Gastroesophageal sphincter (tissue), 4 donors: ENCODE measurements around the gene ZNF445. TPM values are rescaled to one million over a fixed set of nuclear protein-coding genes. Genes with fewer than 3 reads are reported as not detected.
"Not testable (repeated sequence)": the region's sequence is repeated elsewhere in the genome, so short reads cannot be mapped to it uniquely, and the experiment has no call there.

Experiments used
- ATAC-seq: fragments of 150-250 bp; one replicate; pipeline ENCODE4 v1.9.1; 2016; ENCODE audit warnings: mild to moderate bottlenecking, moderate library complexity
- H3K27ac ChIP-seq, 4 donors: fragments of 200-600 bp; sonication (generic) in 3 of 4; 1 replicate in 3 of 4; 2 replicates in 1 of 4; pipeline ENCODE4 v1.5.1; 2016 to 2019
- H3K27me3 ChIP-seq: fragments of 200-600 bp; sonication (generic); one replicate; pipeline ENCODE4 v1.5.1; 2019
- H3K36me3 ChIP-seq, 2 donors: fragments of 200-600 bp; sonication (generic); one replicate each; pipeline ENCODE4 v1.5.1; 2019; ENCODE audit warnings: control low read depth in 1 of 2
- H3K4me1 ChIP-seq, 3 donors: fragments of 200-600 bp; sonication (generic); 1 replicate in 2 of 3; 2 replicates in 1 of 3; pipeline ENCODE4 v1.5.1; 2016 to 2019; ENCODE audit warnings: control low read depth in 2 of 3
- H3K4me3 ChIP-seq, 2 donors: fragments of 200-600 bp; sonication (generic); one replicate each; pipeline ENCODE4 v1.5.1; 2019; ENCODE audit warnings: mild to moderate bottlenecking in 1 of 2, moderate library complexity in 1 of 2
- H3K9me3 ChIP-seq, 3 donors: fragments of 200-600 bp; sonication (generic); one replicate each; pipeline ENCODE4 v1.5.1; 2017 to 2019; ENCODE audit warnings: control low read depth in 2 of 3
- CTCF ChIP-seq, 4 experiments: fragments of 200-600 bp in 2 of 4; fragments of 450-650 bp in 2 of 4; sonication (generic) in 1 of 4; IDR thresholded peaks; one replicate each; pipeline ENCODE4 v1.5.1; 2017 to 2019; ENCODE audit warnings: antibody characterized with exemption in 4 of 4, mild to moderate bottlenecking in 2 of 4, moderate library complexity in 2 of 4
- EP300 ChIP-seq: sonication (generic); formaldehyde crosslinking; IDR thresholded peaks from one replicate; pipeline ENCODE4 v1.6.1; 2017; ENCODE audit warnings: antibody characterized with exemption, mild to moderate bottlenecking
- POLR2A ChIP-seq, 2 donors: fragments of 450-650 bp; IDR thresholded peaks; one replicate each; pipeline ENCODE4 v1.6.1; 2017; ENCODE audit warnings: antibody characterized with exemption in 2 of 2, mild to moderate bottlenecking in 2 of 2, moderate library complexity in 1 of 2
- POLR2AphosphoS5 ChIP-seq: sonication (generic); formaldehyde crosslinking; IDR thresholded peaks from one replicate; pipeline ENCODE4 v1.6.1; 2017; ENCODE audit warnings: antibody characterized with exemption
- WGBS, 2 donors: methylation state at CpG; one replicate each; pipeline ENCODE4 v1.1.5; 2018; ENCODE audit warnings: low coverage in 1 of 2; 5-methylcytosine and 5-hydroxymethylcytosine counted together
- total RNA-seq, 4 donors: library from RNA; depleted of rRNA; stranded (reverse); fragments of >200 nt; gene quantifications; one replicate each; pipeline ENCODE4 v1.1.0, GENCODE V29; 2016

Gene ZNF445
- total RNA-seq, 4 donors from 2014 or later, result 8.9 to 15.2 (median 12.6) TPM

DNA sequence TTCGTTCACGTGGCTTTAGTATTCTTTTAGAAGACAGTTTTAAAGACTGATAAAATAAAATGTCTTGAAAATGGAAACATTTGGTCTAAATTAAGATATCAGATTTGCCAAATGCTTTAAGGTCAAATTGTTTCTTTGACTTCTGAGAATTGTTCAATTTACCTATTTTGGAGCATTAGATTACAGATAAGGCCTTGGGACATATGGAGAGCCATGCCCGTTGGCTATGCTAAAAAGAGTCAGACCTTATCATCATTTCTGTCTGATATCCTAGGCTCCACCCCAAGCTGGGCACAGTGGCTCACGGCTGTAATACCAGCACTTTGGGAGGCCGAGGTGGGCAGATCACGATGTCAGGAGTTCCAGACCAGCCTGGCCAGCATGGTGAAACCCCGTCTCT is 13.0 kb downstream of the ZNF445 start:
- 92 to 100% methylated on average over 3 to 4 of the region's 7 CpGs for WGBS, 2 donors
- TF ChIP-seq EP300, result no peak
- no peak for TF ChIP-seq POLR2A (IDR thresholded peaks at IDR 0.05)
- H3K36me3 ChIP-seq, result peaks cover 0 to 71% of the 10 kb centered on the region in 2 donors

GRCh38 chr3:44460050-44460449 is 17.4 kb downstream of the ZNF445 start:
- H3K27ac ChIP-seq, H3K9me3 ChIP-seq, H3K4me1 ChIP-seq, ATAC-seq, H3K27me3 ChIP-seq, H3K4me3 ChIP-seq: not testable (repeated sequence)
- peaks cover 0 to 90% of the 10 kb centered on the region in 2 donors for H3K36me3 ChIP-seq
- 96% methylated on average over 4 of the region's 4 CpGs for WGBS, 2 donors

More for the DNA sequence above, 13.0 kb downstream of the ZNF445 start:
- Histone ChIP-seq H3K9me3 (peaks cover 0 to 9% (median 0%) of the 10 kb centered on the region in 3 donors), H3K27me3 (no peaks in the 10 kb centered on the region), H3K4me1 (no peaks in the 10 kb centered on the region), H3K27ac (no peak overlapping the region), H3K4me3 (no peak overlapping the region)
- no peak for ATAC-seq

GRCh38 chr3:44455318-44455717 is 22.2 kb downstream of the ZNF445 start:
- Histone ChIP-seq H3K36me3 (peaks cover 0 to 90% of the 10 kb centered on the region in 2 donors), H3K9me3 (peaks cover 0 to 3% (median 0%) of the 10 kb centered on the region in 3 donors), H3K27ac (no peak overlapping the region), H3K27me3 (no peaks in the 10 kb centered on the region), H3K4me3 (no peak overlapping the region), H3K4me1 (no peaks in the 10 kb centered on the region)
- WGBS, 2 donors, result 90 to 100% methylated on average over 1 to 2 of the region's 10 CpGs
- TF ChIP-seq POLR2AphosphoS5, result no peak
- no peak for TF ChIP-seq POLR2A (IDR thresholded peaks at IDR 0.05)
- TF ChIP-seq EP300, result no peak
- TF ChIP-seq CTCF (IDR thresholded peaks at IDR 0.05), result no peak
- ATAC-seq, result no peak

DNA sequence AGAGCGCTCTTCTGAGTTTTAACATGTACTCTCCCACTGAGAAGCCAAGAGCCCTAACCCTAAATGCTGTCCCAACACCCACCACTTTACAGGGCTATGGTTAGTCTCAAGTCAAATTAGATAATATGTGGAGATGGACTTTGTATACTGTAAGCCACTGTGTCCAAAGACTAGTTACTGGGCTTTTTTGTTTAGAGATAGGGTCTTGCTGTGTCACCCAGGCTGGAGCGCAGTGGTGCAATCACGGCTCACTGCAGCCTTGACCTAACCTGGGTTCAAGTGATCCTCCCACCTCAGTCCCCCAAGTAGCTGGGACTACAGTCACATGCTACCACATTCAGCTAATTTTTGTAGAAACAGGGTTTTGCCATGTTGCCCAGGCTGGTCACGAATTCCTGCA is 23.2 kb downstream of the ZNF445 start:
- Histone ChIP-seq H3K27me3 (no peaks in the 10 kb centered on the region), H3K4me1 (no peaks in the 10 kb centered on the region), H3K27ac (no peak overlapping the region), H3K36me3 (peaks cover 0 to 94% of the 10 kb centered on the region in 2 donors), H3K9me3 (no peaks in the 10 kb centered on the region), H3K4me3 (no peak overlapping the region)
- no peak for ATAC-seq
- 95 to 100% methylated on average over 1 to 4 of the region's 4 CpGs for WGBS, 2 donors
- TF ChIP-seq CTCF (IDR thresholded peaks at IDR 0.05) (no peak), EP300 (no peak)

GRCh38 chr3:44451441-44451840 is 26.0 kb downstream of the ZNF445 start:
- ATAC-seq, result no peak
- no peak for TF ChIP-seq POLR2A (IDR thresholded peaks at IDR 0.05)
- no peak for TF ChIP-seq CTCF (IDR thresholded peaks at IDR 0.05)
- TF ChIP-seq EP300, result no peak
- TF ChIP-seq POLR2AphosphoS5, result no peak
- Histone ChIP-seq H3K27ac (no peak overlapping the region), H3K4me1 (no peaks in the 10 kb centered on the region), H3K36me3 (peaks cover 2 to 97% of the 10 kb centered on the region in 2 donors), H3K9me3 (no peaks in the 10 kb centered on the region), H3K4me3 (no peak overlapping the region), H3K27me3 (no peaks in the 10 kb centered on the region)
- 100% methylated on average over 2 of the region's 3 CpGs; no CpG with 5 or more reads in 1 of the 2 donors for WGBS, 2 donors

GRCh38 chr3:44446929-44447328 is 30.5 kb downstream of the ZNF445 start:
- Histone ChIP-seq H3K4me3 (no peak overlapping the region), H3K4me1 (no peaks in the 10 kb centered on the region), H3K9me3 (no peaks in the 10 kb centered on the region), H3K27me3 (no peaks in the 10 kb centered on the region), H3K36me3 (peaks cover 2 to 99% of the 10 kb centered on the region in 2 donors), H3K27ac (no peak overlapping the region)
- 100% methylated on average over 2 to 5 of the region's 5 CpGs for WGBS, 2 donors
- no peak for ATAC-seq
- TF ChIP-seq POLR2AphosphoS5, result no peak
